HepG2 (cell line): ENCODE data around the gene TXNIP. TPM values are rescaled to one million over a fixed set of nuclear protein-coding genes. Genes with fewer than 3 reads are reported as not detected.

Source experiments
- FOSL1 ChIP-seq: sonication (generic); formaldehyde crosslinking; IDR thresholded peaks from 2 replicates; pipeline ENCODE4 v1.9.0; 2021; ENCODE audit warnings: missing genetic modification reagents, borderline replicate concordance
- HNF4A ChIP-seq: sonication (generic); formaldehyde crosslinking; IDR thresholded peaks from 2 replicates; pipeline ENCODE4 v1.4.0; 2020; ENCODE audit warnings: missing genetic modification reagents
- JUNB ChIP-seq: sonication (generic); formaldehyde crosslinking; IDR thresholded peaks from 2 replicates; pipeline ENCODE4 v1.8.0; 2022; ENCODE audit warnings: missing genetic modification reagents, mild to moderate bottlenecking, borderline replicate concordance
- MED13 ChIP-seq: sonication (generic); formaldehyde crosslinking; IDR thresholded peaks from 2 replicates; pipeline ENCODE4 v1.5.0; 2020; ENCODE audit warnings: missing genetic modification reagents
- MIER2 ChIP-seq: IDR thresholded peaks from 2 replicates; pipeline ENCODE4 v1.6.1; 2016; ENCODE audit warnings: missing biosample characterization, missing genetic modification reagents
- SRY ChIP-seq: sonication (generic); formaldehyde crosslinking; IDR thresholded peaks from 2 replicates; pipeline ENCODE4 v1.8.0; 2022; ENCODE audit warnings: mild to moderate bottlenecking, missing genetic modification reagents
- ZNF207 ChIP-seq: fragments of 450-650 bp; IDR thresholded peaks from 2 replicates; pipeline ENCODE4 v1.6.1; 2016; ENCODE audit warnings: antibody characterized with exemption, borderline replicate concordance
- polyA plus RNA-seq, 8 experiments: library from polyadenylated mRNA; depleted of rRNA in 3 of 8; stranded (reverse) in 7 of 8; unstranded in 1 of 8; fragments of >200 nt; fragmentation: Illumina TruSeq in 4 of 8; extraction: Trizol in 4 of 8; gene quantifications; 2 replicates each; pipeline versions ENCODE4 v1.2.1 to v1.2.3, GENCODE V29; 2011 to 2016; ENCODE audit warnings: low read depth in 4 of 8, missing spikeins in 1 of 8, mixed read lengths in 1 of 8; ENCODE audit not compliant: insufficient read depth in 1 of 8
- total RNA-seq, 5 experiments: library from RNA; depleted of rRNA; stranded (reverse); fragments of >200 nt; fragmentation: Illumina TruSeq; extraction: Trizol; gene quantifications; 2 replicates each; pipeline ENCODE4 v1.2.3, GENCODE V29; 2016; ENCODE audit warnings: low read depth in 1 of 5
- TF ChIP-seq, protein P1 (sequence below), 2 experiments: sonication (generic) in 1 of 2; formaldehyde crosslinking in 1 of 2; IDR thresholded peaks; 2 replicates each; pipeline versions ENCODE4 v1.6.1 to v1.9.0; 2014 to 2022; ENCODE audit warnings: antibody characterized with exemption in 1 of 2, borderline replicate concordance in 1 of 2, inconsistent platforms in 1 of 2, low read depth in 1 of 2, missing genetic modification reagents in 1 of 2
- TF ChIP-seq, protein P2 (sequence below): sonication (generic); formaldehyde crosslinking; IDR thresholded peaks from 2 replicates; pipeline ENCODE4 v1.4.0; 2020; ENCODE audit warnings: mild to moderate bottlenecking, low read depth, missing genetic modification reagents
- TF ChIP-seq, protein P3 (sequence below): sonication (generic); formaldehyde crosslinking; IDR thresholded peaks from 2 replicates; pipeline ENCODE4 v1.4.0; 2020; ENCODE audit warnings: missing genetic modification reagents, borderline replicate concordance
- TF ChIP-seq, protein P4 (sequence below): sonication (generic); formaldehyde crosslinking; IDR thresholded peaks from 2 replicates; pipeline ENCODE4 v1.4.0; 2020; ENCODE audit warnings: low read depth, missing genetic modification reagents

TXNIP gene
- total and polyA plus RNA-seq, 2 of the 13 experiments (the other 11 are each of a cell fraction or from before 2014, with no cell fraction given) = 24.4 to 237 TPM

DNA sequence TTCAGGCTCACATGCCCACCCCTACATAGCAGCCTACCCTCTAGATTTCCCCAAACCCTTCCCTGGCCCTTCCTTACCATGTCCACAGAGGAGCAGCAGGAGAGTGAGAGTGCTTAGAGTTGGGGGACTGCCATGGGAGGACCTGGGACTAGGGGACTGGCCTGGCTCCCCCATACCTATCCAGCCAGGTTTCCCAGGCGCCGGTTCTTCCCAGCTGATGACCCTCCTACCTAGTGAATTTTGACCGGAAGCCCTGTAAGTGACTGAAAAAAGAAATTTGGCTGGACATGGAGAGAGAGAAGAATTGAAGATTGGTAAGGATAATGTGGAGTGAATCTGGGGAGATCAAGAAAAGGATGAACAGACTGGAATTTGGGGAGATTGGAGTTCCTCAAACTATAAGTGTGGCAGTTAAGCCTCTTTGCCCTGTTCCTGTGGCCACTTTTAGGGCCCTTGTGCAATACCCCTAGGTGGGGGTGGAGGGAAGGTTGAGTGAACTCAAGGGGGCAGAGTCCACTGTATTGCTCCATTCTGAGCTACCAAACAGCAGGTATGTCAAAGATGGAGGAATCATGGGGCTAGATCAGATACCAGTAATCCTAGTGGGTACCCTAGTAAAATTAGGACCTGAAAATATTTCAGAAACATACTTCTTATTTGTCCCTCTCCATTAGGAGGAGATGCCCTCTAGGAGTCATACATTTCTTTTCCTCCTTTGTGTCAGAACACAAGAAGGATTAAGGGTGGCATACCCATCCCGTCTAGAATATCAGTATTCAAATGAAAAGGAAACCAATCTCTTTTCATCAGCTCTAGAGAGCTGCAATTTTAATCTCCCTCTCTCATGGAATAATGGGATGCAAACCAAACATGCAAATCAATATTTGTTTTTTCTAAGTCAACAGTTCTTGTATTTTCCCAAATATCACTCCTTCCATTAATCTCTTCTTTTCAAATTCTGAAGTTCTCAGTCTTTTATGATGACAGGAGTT, 24.0 kb upstream of the TXNIP start (continued):
- TF ChIP-seq, protein P1, sequence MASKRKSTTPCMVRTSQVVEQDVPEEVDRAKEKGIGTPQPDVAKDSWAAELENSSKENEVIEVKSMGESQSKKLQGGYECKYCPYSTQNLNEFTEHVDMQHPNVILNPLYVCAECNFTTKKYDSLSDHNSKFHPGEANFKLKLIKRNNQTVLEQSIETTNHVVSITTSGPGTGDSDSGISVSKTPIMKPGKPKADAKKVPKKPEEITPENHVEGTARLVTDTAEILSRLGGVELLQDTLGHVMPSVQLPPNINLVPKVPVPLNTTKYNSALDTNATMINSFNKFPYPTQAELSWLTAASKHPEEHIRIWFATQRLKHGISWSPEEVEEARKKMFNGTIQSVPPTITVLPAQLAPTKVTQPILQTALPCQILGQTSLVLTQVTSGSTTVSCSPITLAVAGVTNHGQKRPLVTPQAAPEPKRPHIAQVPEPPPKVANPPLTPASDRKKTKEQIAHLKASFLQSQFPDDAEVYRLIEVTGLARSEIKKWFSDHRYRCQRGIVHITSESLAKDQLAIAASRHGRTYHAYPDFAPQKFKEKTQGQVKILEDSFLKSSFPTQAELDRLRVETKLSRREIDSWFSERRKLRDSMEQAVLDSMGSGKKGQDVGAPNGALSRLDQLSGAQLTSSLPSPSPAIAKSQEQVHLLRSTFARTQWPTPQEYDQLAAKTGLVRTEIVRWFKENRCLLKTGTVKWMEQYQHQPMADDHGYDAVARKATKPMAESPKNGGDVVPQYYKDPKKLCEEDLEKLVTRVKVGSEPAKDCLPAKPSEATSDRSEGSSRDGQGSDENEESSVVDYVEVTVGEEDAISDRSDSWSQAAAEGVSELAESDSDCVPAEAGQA (IDR thresholded peaks at IDR 0.05; ENCODE audit: low read depth) = no peak
- TF ChIP-seq, protein P1 (CRISPR knock-in tag; IDR thresholded peaks at IDR 0.05; ENCODE audit: borderline replicate concordance) = no peak
- TF ChIP-seq, protein P2, sequence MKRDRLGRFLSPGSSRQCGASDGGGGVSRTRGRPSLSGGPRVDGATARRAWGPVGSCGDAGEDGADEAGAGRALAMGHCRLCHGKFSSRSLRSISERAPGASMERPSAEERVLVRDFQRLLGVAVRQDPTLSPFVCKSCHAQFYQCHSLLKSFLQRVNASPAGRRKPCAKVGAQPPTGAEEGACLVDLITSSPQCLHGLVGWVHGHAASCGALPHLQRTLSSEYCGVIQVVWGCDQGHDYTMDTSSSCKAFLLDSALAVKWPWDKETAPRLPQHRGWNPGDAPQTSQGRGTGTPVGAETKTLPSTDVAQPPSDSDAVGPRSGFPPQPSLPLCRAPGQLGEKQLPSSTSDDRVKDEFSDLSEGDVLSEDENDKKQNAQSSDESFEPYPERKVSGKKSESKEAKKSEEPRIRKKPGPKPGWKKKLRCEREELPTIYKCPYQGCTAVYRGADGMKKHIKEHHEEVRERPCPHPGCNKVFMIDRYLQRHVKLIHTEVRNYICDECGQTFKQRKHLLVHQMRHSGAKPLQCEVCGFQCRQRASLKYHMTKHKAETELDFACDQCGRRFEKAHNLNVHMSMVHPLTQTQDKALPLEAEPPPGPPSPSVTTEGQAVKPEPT (CRISPR knock-in tag) = no peak
- TF ChIP-seq FOSL1 (CRISPR knock-in tag) (no peak), MIER2 (0 out of 2 replicates have a peak, but pooled peaks have one; percentile 54), MED13 (CRISPR knock-in tag) (no peak), JUNB (CRISPR knock-in tag) (no peak), SRY (CRISPR knock-in tag) (no peak), HNF4A (CRISPR knock-in tag) (peak; percentile 96), ZNF207 (no peak)
- TF ChIP-seq, protein P3, sequence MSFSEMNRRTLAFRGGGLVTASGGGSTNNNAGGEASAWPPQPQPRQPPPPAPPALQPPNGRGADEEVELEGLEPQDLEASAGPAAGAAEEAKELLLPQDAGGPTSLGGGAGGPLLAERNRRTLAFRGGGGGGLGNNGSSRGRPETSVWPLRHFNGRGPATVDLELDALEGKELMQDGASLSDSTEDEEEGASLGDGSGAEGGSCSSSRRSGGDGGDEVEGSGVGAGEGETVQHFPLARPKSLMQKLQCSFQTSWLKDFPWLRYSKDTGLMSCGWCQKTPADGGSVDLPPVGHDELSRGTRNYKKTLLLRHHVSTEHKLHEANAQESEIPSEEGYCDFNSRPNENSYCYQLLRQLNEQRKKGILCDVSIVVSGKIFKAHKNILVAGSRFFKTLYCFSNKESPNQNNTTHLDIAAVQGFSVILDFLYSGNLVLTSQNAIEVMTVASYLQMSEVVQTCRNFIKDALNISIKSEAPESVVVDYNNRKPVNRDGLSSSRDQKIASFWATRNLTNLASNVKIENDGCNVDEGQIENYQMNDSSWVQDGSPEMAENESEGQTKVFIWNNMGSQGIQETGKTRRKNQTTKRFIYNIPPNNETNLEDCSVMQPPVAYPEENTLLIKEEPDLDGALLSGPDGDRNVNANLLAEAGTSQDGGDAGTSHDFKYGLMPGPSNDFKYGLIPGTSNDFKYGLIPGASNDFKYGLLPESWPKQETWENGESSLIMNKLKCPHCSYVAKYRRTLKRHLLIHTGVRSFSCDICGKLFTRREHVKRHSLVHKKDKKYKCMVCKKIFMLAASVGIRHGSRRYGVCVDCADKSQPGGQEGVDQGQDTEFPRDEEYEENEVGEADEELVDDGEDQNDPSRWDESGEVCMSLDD (CRISPR knock-in tag) = no peak
- TF ChIP-seq, protein P4, sequence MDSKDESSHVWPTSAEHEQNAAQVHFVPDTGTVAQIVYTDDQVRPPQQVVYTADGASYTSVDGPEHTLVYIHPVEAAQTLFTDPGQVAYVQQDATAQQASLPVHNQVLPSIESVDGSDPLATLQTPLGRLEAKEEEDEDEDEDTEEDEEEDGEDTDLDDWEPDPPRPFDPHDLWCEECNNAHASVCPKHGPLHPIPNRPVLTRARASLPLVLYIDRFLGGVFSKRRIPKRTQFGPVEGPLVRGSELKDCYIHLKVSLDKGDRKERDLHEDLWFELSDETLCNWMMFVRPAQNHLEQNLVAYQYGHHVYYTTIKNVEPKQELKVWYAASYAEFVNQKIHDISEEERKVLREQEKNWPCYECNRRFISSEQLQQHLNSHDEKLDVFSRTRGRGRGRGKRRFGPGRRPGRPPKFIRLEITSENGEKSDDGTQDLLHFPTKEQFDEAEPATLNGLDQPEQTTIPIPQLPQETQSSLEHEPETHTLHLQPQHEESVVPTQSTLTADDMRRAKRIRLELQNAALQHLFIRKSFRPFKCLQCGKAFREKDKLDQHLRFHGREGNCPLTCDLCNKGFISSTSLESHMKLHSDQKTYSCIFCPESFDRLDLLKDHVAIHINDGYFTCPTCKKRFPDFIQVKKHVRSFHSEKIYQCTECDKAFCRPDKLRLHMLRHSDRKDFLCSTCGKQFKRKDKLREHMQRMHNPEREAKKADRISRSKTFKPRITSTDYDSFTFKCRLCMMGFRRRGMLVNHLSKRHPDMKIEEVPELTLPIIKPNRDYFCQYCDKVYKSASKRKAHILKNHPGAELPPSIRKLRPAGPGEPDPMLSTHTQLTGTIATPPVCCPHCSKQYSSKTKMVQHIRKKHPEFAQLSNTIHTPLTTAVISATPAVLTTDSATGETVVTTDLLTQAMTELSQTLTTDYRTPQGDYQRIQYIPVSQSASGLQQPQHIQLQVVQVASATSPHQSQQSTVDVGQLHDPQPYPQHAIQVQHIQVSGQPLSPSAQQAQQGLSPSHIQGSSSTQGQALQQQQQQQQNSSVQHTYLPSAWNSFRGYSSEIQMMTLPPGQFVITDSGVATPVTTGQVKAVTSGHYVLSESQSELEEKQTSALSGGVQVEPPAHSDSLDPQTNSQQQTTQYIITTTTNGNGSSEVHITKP = no peak
